SK-N-SH (cell line): ENCODE data around the gene AQP9. TPM values are rescaled to one million over a fixed set of nuclear protein-coding genes. Genes with fewer than 3 reads are reported as not detected.

Source experiments
- CTCF ChIA-PET: fragments of 300-600, 350-600 bp; formaldehyde crosslinking; extraction: SDS; loops from one replicate; lab custom pipeline; 2021; lab: Yijun Ruan, JAX
- POLR2A ChIA-PET: fragments of 350-600 bp; sonication (Branson Sonifier 250); formaldehyde crosslinking; extraction: SDS; loops from one replicate; lab custom pipeline; 2020; ENCODE audit warnings: antibody characterized with exemption, inconsistent platforms; lab: Yijun Ruan, JAX
- DNase-seq: peaks from one replicate; pipeline ENCODE4 v3.0.0; 2012
- H2AFZ ChIP-seq: fragments of 200-600 bp; sonication (generic); 2 replicates; pipeline ENCODE4 v1.8.1; 2016; ENCODE audit warnings: antibody characterized with exemption, mild to moderate bottlenecking, low read depth
- H3F3A ChIP-seq: fragments of 200-600 bp; sonication (generic); replicated peaks from 2 replicates; pipeline ENCODE3; 2016; ENCODE audit warnings: antibody characterized with exemption, mild to moderate bottlenecking; ENCODE audit not compliant: insufficient read depth
- H3K27ac ChIP-seq, 2 experiments: fragments of 200-500 bp in 1 of 2; fragments of 200-600 bp in 1 of 2; sonication (Bioruptor generic) in 1 of 2; sonication (generic), shearing (Covaris generic) in 1 of 2; 2 replicates each; pipeline versions ENCODE4 v1.5.1 to v1.6.1; 2014 to 2016; ENCODE audit warnings: low read depth in 2 of 2, inconsistent platforms in 1 of 2, low read length in 1 of 2, mild to moderate bottlenecking in 1 of 2, mixed read lengths in 1 of 2
- H3K27me3 ChIP-seq: fragments of 200-600 bp; sonication (generic), shearing (Covaris generic); 2 replicates; pipeline ENCODE4 v1.6.1; 2016; ENCODE audit warnings: mixed run types; ENCODE audit not compliant: insufficient read depth
- H3K36me3 ChIP-seq, 2 experiments: fragments of 200-500 bp in 1 of 2; fragments of 200-600 bp in 1 of 2; sonication (Bioruptor generic) in 1 of 2; sonication (generic) in 1 of 2; replicated peaks in 1 of 2; 2 replicates each; pipeline versions ENCODE3 to v1.5.1; 2014 to 2016; ENCODE audit warnings: low read length in 1 of 2, mild to moderate bottlenecking in 1 of 2; ENCODE audit not compliant: insufficient read depth in 2 of 2, control insufficient read depth in 1 of 2
- H3K4me1 ChIP-seq, 2 experiments: fragments of 200-500 bp in 1 of 2; fragments of 200-600 bp in 1 of 2; sonication (Bioruptor generic) in 1 of 2; sonication (generic), shearing (Covaris generic) in 1 of 2; 2 replicates each; pipeline versions ENCODE4 v1.5.1 to v1.6.1; 2014 to 2016; ENCODE audit warnings: low read depth in 1 of 2, low read length in 1 of 2, mixed run types in 1 of 2; ENCODE audit not compliant: insufficient read depth in 2 of 2, control insufficient read depth in 1 of 2
- H3K4me2 ChIP-seq: fragments of 200-600 bp; sonication (generic), shearing (Covaris generic); 2 replicates; pipeline ENCODE4 v1.6.1; 2017; ENCODE audit warnings: mixed run types
- H3K4me3 ChIP-seq, 2 experiments: fragments of 200-500 bp in 1 of 2; fragments of 200-600 bp in 1 of 2; sonication (Bioruptor generic) in 1 of 2; sonication (generic), shearing (Covaris generic) in 1 of 2; 2 replicates each; pipeline versions ENCODE4 v1.5.1 to v1.8.1; 2014 to 2016; ENCODE audit warnings: low read depth in 2 of 2, inconsistent platforms in 1 of 2, low read length in 1 of 2, mild to moderate bottlenecking in 1 of 2, mixed read lengths in 1 of 2, moderate library complexity in 1 of 2
- H3K79me2 ChIP-seq: fragments of 200-600 bp; sonication (generic); 2 replicates; pipeline ENCODE4 v1.8.1; 2017; ENCODE audit warnings: mild to moderate bottlenecking; ENCODE audit not compliant: insufficient read depth
- H3K9ac ChIP-seq: fragments of 200-600 bp; sonication (generic); 2 replicates; pipeline ENCODE4 v1.6.1; 2017; ENCODE audit warnings: mixed run types
- H3K9me2 ChIP-seq: fragments of 200-600 bp; sonication (generic); 2 replicates; pipeline ENCODE4 v1.6.1; 2017; ENCODE audit warnings: mixed run types
- H3K9me3 ChIP-seq: fragments of 200-600 bp; sonication (generic); 2 replicates; pipeline ENCODE4 v1.6.1; 2017; ENCODE audit warnings: mixed run types, mild to moderate bottlenecking, moderate library complexity
- H4K20me1 ChIP-seq: fragments of 200-600 bp; sonication (generic); 2 replicates; pipeline ENCODE4 v1.6.1; 2017; ENCODE audit warnings: mild to moderate bottlenecking, mixed run types; ENCODE audit not compliant: insufficient read depth
- CHD2 ChIP-seq: fragments of 150-350 bp; IDR thresholded peaks from 2 replicates; pipeline ENCODE4 v1.6.1; 2018; ENCODE audit warnings: low read length; ENCODE audit not compliant: partially characterized antibody
- ELF1 ChIP-seq: IDR thresholded peaks from 2 replicates; pipeline ENCODE4 v1.4.0; 2012
- EZH2phosphoT487 ChIP-seq: fragments of 200-600 bp; sonication (generic); IDR thresholded peaks from 2 replicates; pipeline ENCODE4 v1.6.1; 2017; ENCODE audit warnings: low read depth, mixed run types, mild to moderate bottlenecking, antibody characterized with exemption, moderate library complexity, borderline replicate concordance
- FOXJ3 ChIP-seq: sonication (generic); formaldehyde crosslinking; IDR thresholded peaks from 2 replicates; pipeline ENCODE4 v1.5.1; 2020; ENCODE audit warnings: mild to moderate bottlenecking, missing genetic modification reagents
- GABPA ChIP-seq: IDR thresholded peaks from 2 replicates; pipeline ENCODE4 v1.4.0; 2012; ENCODE audit warnings: low read depth, mild to moderate bottlenecking
- GATA2 ChIP-seq: sonication (generic); formaldehyde crosslinking; IDR thresholded peaks from 2 replicates; pipeline ENCODE4 v1.5.0; 2020; ENCODE audit warnings: mild to moderate bottlenecking, missing genetic modification reagents
- IRF3 ChIP-seq: fragments of 150-350 bp; IDR thresholded peaks from 2 replicates; pipeline ENCODE4 v1.6.1; 2016; ENCODE audit warnings: mild to moderate bottlenecking, low read depth, low read length
- JUND ChIP-seq: IDR thresholded peaks from 2 replicates; pipeline ENCODE4 v1.4.0; 2012
- MEF2A ChIP-seq: IDR thresholded peaks from 2 replicates; pipeline ENCODE4 v1.4.0; 2012; ENCODE audit warnings: low read depth, borderline replicate concordance
- MXI1 ChIP-seq: IDR thresholded peaks from 2 replicates; pipeline ENCODE4 v1.6.1; 2012; ENCODE audit warnings: mild to moderate bottlenecking, low read depth, low read length, improper control_type of control experiment
- RFX5 ChIP-seq: IDR thresholded peaks from 2 replicates; pipeline ENCODE4 v1.6.1; 2012; ENCODE audit warnings: mild to moderate bottlenecking, improper control_type of control experiment, low read length
- SMC3 ChIP-seq: IDR thresholded peaks from 2 replicates; pipeline ENCODE4 v1.6.1; 2012; ENCODE audit warnings: low read depth, low read length, improper control_type of control experiment
- TAF1 ChIP-seq: IDR thresholded peaks from 2 replicates; pipeline ENCODE4 v1.6.1; 2012; ENCODE audit warnings: low read depth, mild to moderate bottlenecking, low read length, moderate library complexity, borderline replicate concordance
- TCF12 ChIP-seq: IDR thresholded peaks from 2 replicates; pipeline ENCODE4 v1.4.0; 2012
- TEAD4 ChIP-seq: IDR thresholded peaks from 2 replicates; pipeline ENCODE4 v1.4.0; 2012; ENCODE audit warnings: mild to moderate bottlenecking, borderline replicate concordance; ENCODE audit not compliant: insufficient read depth
- YY1 ChIP-seq: IDR thresholded peaks from 2 replicates; pipeline ENCODE4 v1.4.0; 2012; ENCODE audit warnings: low read depth, mild to moderate bottlenecking
- ZBTB33 ChIP-seq: IDR thresholded peaks from 2 replicates; pipeline ENCODE4 v1.4.0; 2012; ENCODE audit warnings: low read depth, borderline replicate concordance
- WGBS: methylation state at CpG from one replicate; pipeline ENCODE4 v1.1.6; 2017; ENCODE audit warnings: low lambda C conversion rate; 5-methylcytosine and 5-hydroxymethylcytosine counted together
- polyA plus RNA-seq, 3 experiments: library from polyadenylated mRNA; depleted of rRNA; stranded (reverse); fragments of >200 nt; gene quantifications; 2 replicates each; pipeline ENCODE4 v1.2.3, GENCODE V29; 2012
- TF ChIP-seq, protein P1 (sequence below): IDR thresholded peaks from 2 replicates; pipeline ENCODE4 v1.4.0; 2012; ENCODE audit warnings: low read depth
- TF ChIP-seq, protein P2 (sequence below): IDR thresholded peaks from 2 replicates; pipeline ENCODE4; 2012
- TF ChIP-seq, protein P3 (sequence below): fragments of 200-600 bp; sonication (generic); IDR thresholded peaks from 2 replicates; pipeline ENCODE4 v1.6.1; 2017; ENCODE audit warnings: antibody characterized with exemption, mild to moderate bottlenecking, moderate library complexity

AQP9 gene
- polyA plus RNA-seq, 1 of the 3 experiments (the other 2 are of a cell fraction): not detected

- no peak for TF ChIP-seq ZBTB33
- TF ChIP-seq SMC3: no peak
- TF ChIP-seq RFX5: no peak
Measured at GRCh38 chr15:58119016-58119415, 19.2 kb upstream of the AQP9 start (continued).

DNA sequence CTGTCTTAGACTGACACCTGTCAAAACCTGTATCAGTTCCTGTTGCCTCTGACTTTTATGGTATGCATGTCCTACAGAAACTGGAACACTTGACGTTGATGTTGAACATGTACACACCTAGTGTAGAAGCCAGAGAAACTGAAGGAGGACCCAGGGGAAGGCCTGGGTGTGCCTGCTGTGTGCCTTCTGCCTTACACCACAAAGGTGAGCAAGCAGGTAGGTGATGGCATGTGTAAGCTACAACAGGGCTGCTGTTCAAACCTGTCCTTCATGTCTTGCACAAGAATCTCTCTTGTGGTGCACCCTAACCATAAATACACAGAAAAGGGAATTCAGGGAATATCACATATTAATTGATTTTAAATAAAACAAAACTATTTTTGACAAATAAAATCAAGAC, 13.6 kb upstream of the AQP9 start:
- no peaks in the 10 kb centered on the region for H4K20me1 ChIP-seq
- no peak for DNase-seq
- no peaks in the 10 kb centered on the region for H3F3A ChIP-seq
- no peaks in the 10 kb centered on the region for H3K9me2 ChIP-seq
- H3K4me1 ChIP-seq: no peaks in the 10 kb centered on the region
- H3K4me3 ChIP-seq: no peak overlapping the region
- TF ChIP-seq CHD2 (no peak), YY1 (no peak), TEAD4 (no peak), GATA2 (CRISPR knock-in tag) (no peak), JUND (no peak), TAF1 (no peak), FOXJ3 (no peak), MXI1 (no peak), ELF1 (no peak), EZH2phosphoT487 (no peak), TCF12 (no peak), MEF2A (no peak), IRF3 (no peak), GABPA (no peak)
- TF ChIP-seq, protein P1, sequence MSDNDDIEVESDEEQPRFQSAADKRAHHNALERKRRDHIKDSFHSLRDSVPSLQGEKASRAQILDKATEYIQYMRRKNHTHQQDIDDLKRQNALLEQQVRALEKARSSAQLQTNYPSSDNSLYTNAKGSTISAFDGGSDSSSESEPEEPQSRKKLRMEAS: no peak
- TF ChIP-seq, protein P2, sequence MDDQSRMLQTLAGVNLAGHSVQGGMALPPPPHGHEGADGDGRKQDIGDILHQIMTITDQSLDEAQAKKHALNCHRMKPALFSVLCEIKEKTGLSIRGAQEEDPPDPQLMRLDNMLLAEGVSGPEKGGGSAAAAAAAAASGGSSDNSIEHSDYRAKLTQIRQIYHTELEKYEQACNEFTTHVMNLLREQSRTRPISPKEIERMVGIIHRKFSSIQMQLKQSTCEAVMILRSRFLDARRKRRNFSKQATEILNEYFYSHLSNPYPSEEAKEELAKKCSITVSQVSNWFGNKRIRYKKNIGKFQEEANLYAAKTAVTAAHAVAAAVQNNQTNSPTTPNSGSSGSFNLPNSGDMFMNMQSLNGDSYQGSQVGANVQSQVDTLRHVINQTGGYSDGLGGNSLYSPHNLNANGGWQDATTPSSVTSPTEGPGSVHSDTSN: no peak
- TF ChIP-seq, protein P3, sequence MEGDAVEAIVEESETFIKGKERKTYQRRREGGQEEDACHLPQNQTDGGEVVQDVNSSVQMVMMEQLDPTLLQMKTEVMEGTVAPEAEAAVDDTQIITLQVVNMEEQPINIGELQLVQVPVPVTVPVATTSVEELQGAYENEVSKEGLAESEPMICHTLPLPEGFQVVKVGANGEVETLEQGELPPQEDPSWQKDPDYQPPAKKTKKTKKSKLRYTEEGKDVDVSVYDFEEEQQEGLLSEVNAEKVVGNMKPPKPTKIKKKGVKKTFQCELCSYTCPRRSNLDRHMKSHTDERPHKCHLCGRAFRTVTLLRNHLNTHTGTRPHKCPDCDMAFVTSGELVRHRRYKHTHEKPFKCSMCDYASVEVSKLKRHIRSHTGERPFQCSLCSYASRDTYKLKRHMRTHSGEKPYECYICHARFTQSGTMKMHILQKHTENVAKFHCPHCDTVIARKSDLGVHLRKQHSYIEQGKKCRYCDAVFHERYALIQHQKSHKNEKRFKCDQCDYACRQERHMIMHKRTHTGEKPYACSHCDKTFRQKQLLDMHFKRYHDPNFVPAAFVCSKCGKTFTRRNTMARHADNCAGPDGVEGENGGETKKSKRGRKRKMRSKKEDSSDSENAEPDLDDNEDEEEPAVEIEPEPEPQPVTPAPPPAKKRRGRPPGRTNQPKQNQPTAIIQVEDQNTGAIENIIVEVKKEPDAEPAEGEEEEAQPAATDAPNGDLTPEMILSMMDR: no peak
- H3K9me3 ChIP-seq: peaks cover 8% of the 10 kb centered on the region; the same call in 1 of the 2 replicates
- no peaks in the 10 kb centered on the region for H3K36me3 ChIP-seq
- H2AFZ ChIP-seq: no peak overlapping the region
- H3K27ac ChIP-seq: no peak overlapping the region
- ChIA-PET CTCF (no interaction called here), POLR2A (no interaction called here)
- H3K4me2 ChIP-seq: no peak overlapping the region
- no peak overlapping the region for H3K9ac ChIP-seq
- no peaks in the 10 kb centered on the region for H3K27me3 ChIP-seq
- 67% methylated on average over 1 of the region's 1 CpG for WGBS
- H3K79me2 ChIP-seq: no peaks in the 10 kb centered on the region
